Spleen (tissue), 11 donors: Measurements from ENCODE around the gene TMEM181. TPM values are rescaled to one million over a fixed set of nuclear protein-coding genes. Genes with fewer than 3 reads are reported as not detected.

Source experiments
- DNase-seq: peaks from one replicate; pipeline ENCODE4 v3.0.0-alpha.2; 2020
- H3K27ac ChIP-seq, 8 donors: fragments of 200-600 bp; sonication (generic) in 7 of 8; 1 replicate in 4 of 8; 2 replicates in 4 of 8; pipeline versions ENCODE4 v1.5.0 to v1.8.0; 2016 to 2021; ENCODE audit warnings: inconsistent platforms in 4 of 8, mild to moderate bottlenecking in 4 of 8, moderate library complexity in 1 of 8
- H3K27me3 ChIP-seq, 7 donors: fragments of 200-600 bp; sonication (generic) in 6 of 7; replicated peaks in 1 of 7; 1 replicate in 4 of 7; 2 replicates in 3 of 7; pipeline versions ENCODE4 v1.5.0 to v1.8.0; 2016 to 2021; ENCODE audit warnings: inconsistent platforms in 3 of 7, mild to moderate bottlenecking in 1 of 7
- H3K36me3 ChIP-seq, 6 donors: fragments of 200-600 bp; sonication (generic) in 5 of 6; 1 replicate in 4 of 6; 2 replicates in 2 of 6; pipeline versions ENCODE4 v1.5.0 to v1.8.0; 2016 to 2021; ENCODE audit warnings: inconsistent platforms in 2 of 6
- H3K4me1 ChIP-seq, 6 donors: fragments of 200-600 bp; sonication (generic) in 5 of 6; 1 replicate in 3 of 6; 2 replicates in 3 of 6; pipeline versions ENCODE4 v1.5.0 to v1.8.0; 2016 to 2021; ENCODE audit warnings: inconsistent platforms in 3 of 6
- H3K4me3 ChIP-seq, 8 donors: fragments of 200-600 bp; sonication (generic) in 7 of 8; 1 replicate in 4 of 8; 2 replicates in 4 of 8; pipeline versions ENCODE4 v1.5.0 to v1.8.0; 2016 to 2021; ENCODE audit warnings: inconsistent platforms in 4 of 8, mild to moderate bottlenecking in 4 of 8, moderate library complexity in 2 of 8
- H3K9me3 ChIP-seq, 8 donors: fragments of 200-600 bp; sonication (generic) in 7 of 8; 1 replicate in 4 of 8; 2 replicates in 4 of 8; pipeline versions ENCODE4 v1.5.0 to v1.8.0; 2016 to 2021; ENCODE audit warnings: inconsistent platforms in 4 of 8
- CTCF ChIP-seq, 11 experiments: fragments of 200-600 bp in 7 of 11; fragments of 450-650 bp in 4 of 11; sonication (generic) in 4 of 11; IDR thresholded peaks in 8 of 11; conservative IDR thresholded peaks in 3 of 11; 1 replicate in 7 of 11; 2 replicates in 4 of 11; pipeline versions ENCODE4 v1.4.0 to v1.8.0; 2016 to 2021; ENCODE audit warnings: antibody characterized with exemption in 11 of 11, inconsistent platforms in 4 of 11, mild to moderate bottlenecking in 1 of 11
- POLR2A ChIP-seq, 3 donors: fragments of 450-650 bp; IDR thresholded peaks; one replicate each; pipeline ENCODE4 v1.5.1; 2017; ENCODE audit warnings: antibody characterized with exemption in 3 of 3, mild to moderate bottlenecking in 1 of 3
- POLR2AphosphoS5 ChIP-seq, 3 donors: sonication (generic); formaldehyde crosslinking; IDR thresholded peaks; one replicate each; pipeline ENCODE4 v1.5.1; 2017; ENCODE audit warnings: antibody characterized with exemption in 3 of 3
- WGBS, 5 donors: extraction: QIAGEN DNeasy Blood & Tissue Kit in 3 of 5; methylation state at CpG; one replicate each; pipeline versions ENCODE4 v1.1.5 to v1.1.7; 2013 to 2018; 5-methylcytosine and 5-hydroxymethylcytosine counted together
- intact Hi-C: fragments of 100-400 bp; cut with DNase I; formaldehyde crosslinking; loops from one replicate; pipeline ENCODE4 v1.15.0; 2023; ENCODE audit warnings: low total_unique reads
- polyA plus RNA-seq, 3 donors: library from polyadenylated mRNA; stranded (reverse); fragments of 200-250 nt; gene quantifications; one replicate each; pipeline ENCODE4 v1.2.1, GENCODE V29; 2013
- total RNA-seq, 7 donors: library from RNA; depleted of rRNA in 3 of 7; stranded (reverse); fragments of >200 nt in 3 of 7; fragmentation: NEBNext Ultra II Directional in 4 of 7; extraction: Animal tissue kit (Norgen Biotek cat#: 25700) in 4 of 7; gene quantifications; one replicate each; pipeline versions ENCODE4 v1.1.0 to v1.2.1, GENCODE V29; 2016 to 2021
- donor health status: healthy with polysubstance abuse.
- donor health status: DM: no; HTN: no; CAD: no; lungs with moderate emphysema.
- donor health status: DM: no; HTN: no; CAD: no.
- donor health status: Bipolar disorder and iron deficiency.
- donor health status: healthy.
- donor health status: DM: no; HTN: no; CAD: no.
- donor health status: DM: yes; HTN: yes; CAD: no.

Gene TMEM181
- total and polyA plus RNA-seq, 10 donors, result 7.0 to 39.4 (median 23.6) TPM

- no peak overlapping the region for H3K4me3 ChIP-seq
These were observed 103.8 kb downstream of the TMEM181 start for GRCh38 chr6:158663625-158664165.

GRCh38 chr6:158665332-158665731, 105.4 kb downstream of the TMEM181 start:
- intact Hi-C loops, result no loop called here
- peaks cover 0 to 79% (median 24%) of the 10 kb centered on the region in 6 donors for H3K4me1 ChIP-seq
- peak overlapping the region in 1 of 8 donors; percentile 94 for H3K27ac ChIP-seq
- 96 to 97% (median 97%) methylated on average over 18 of the region's 18 CpGs for WGBS, 5 donors
- H3K36me3 ChIP-seq, result peaks cover 0 to 95% (median 6%) of the 10 kb centered on the region in 6 donors
- H3K27me3 ChIP-seq, result no peaks in the 10 kb centered on the region
- no peaks in the 10 kb centered on the region for H3K9me3 ChIP-seq
- H3K4me3 ChIP-seq, result no peak overlapping the region
- DNase-seq, result peak; percentile 67
- TF ChIP-seq POLR2A (IDR thresholded peaks at IDR 0.05) (no peak), CTCF (IDR thresholded peaks at IDR 0.05 in 8 of 11, conservative IDR thresholded peaks at IDR 0.05 in 3 of 11) (no peak), POLR2AphosphoS5 (IDR thresholded peaks at IDR 0.05) (no peak)

More at GRCh38 chr6:158663625-158664165, 103.8 kb downstream of the TMEM181 start:
- Histone ChIP-seq H3K36me3 (peaks cover 0 to 84% (median 6%) of the 10 kb centered on the region in 6 donors), H3K27ac (no peak overlapping the region), H3K4me1 (peaks cover 0 to 89% (median 30%) of the 10 kb centered on the region in 6 donors), H3K27me3 (no peaks in the 10 kb centered on the region), H3K9me3 (no peaks in the 10 kb centered on the region)
- WGBS, 5 donors, result 59 to 74% (median 64%) methylated on average over 11 of the region's 11 CpGs
- TF ChIP-seq CTCF (IDR thresholded peaks at IDR 0.05 in 8 of 11, conservative IDR thresholded peaks at IDR 0.05 in 3 of 11) (no peak), POLR2AphosphoS5 (IDR thresholded peaks at IDR 0.05) (no peak), POLR2A (IDR thresholded peaks at IDR 0.05) (no peak)
- DNase-seq, result no peak
- intact Hi-C loops, result no loop called here

- no peaks in the 10 kb centered on the region for H3K9me3 ChIP-seq
- peak in 2 of 11 experiments; percentile 15 to 17 for TF ChIP-seq CTCF (IDR thresholded peaks at IDR 0.05 in 8 of 11, conservative IDR thresholded peaks at IDR 0.05 in 3 of 11)
- TF ChIP-seq POLR2AphosphoS5 (IDR thresholded peaks at IDR 0.05), result peak in 1 of 3 donors; percentile 69
- TF ChIP-seq POLR2A (IDR thresholded peaks at IDR 0.05), result no peak
- peaks cover 0 to 64% (median 17%) of the 10 kb centered on the region in 6 donors for H3K4me1 ChIP-seq
- H3K36me3 ChIP-seq, result peaks cover 0 to 85% (median 6%) of the 10 kb centered on the region in 6 donors
- 68 to 77% (median 75%) methylated on average over 14 of the region's 14 CpGs for WGBS, 5 donors
- H3K4me3 ChIP-seq, result peak overlapping the region in 1 of 8 donors; percentile 32
- H3K27me3 ChIP-seq, result no peaks in the 10 kb centered on the region
- intact Hi-C loops, result no loop called here
- peak overlapping the region in 7 of 8 donors; percentile 57 to 94 (median 85) for H3K27ac ChIP-seq
- DNase-seq, result no peak
These were observed 106.9 kb downstream of the TMEM181 start for GRCh38 chr6:158666628-158667359.
